GM18907 (cell line): Measurements from ENCODE around the gene LPP.
A peak's percentile ranks its signal among the peaks of the same experiment; 100 is the strongest.

ENCODE experiments used
- ATAC-seq: cut with Tn5 transposase; IDR thresholded peaks from one replicate; pipeline ENCODE4 v1.9.1; 2021; ENCODE audit warnings: mild to moderate bottlenecking, moderate library complexity; ENCODE audit not compliant: unreplicated experiment

Gene LPP

DNA sequence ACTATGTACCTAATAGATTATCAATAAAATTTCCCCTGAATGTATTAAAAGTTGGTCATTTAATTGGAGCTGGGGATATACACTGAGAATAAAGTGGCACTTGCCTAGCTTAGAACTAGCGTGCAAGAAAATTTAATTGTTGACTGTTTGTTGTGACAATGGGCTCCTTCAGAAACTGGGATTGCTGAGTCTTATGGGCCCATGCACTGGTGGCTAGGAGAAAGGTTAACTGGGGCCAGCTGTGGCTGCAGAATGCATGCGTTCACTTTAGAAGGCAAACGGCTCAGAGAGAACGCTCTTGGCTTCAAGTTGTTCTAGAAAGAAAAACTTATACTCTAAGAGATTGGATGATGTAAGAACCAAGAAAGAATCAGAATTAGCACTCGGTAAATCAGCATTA is 18.7 kb upstream of the LPP start:
- ATAC-seq, result no peak

GRCh38 chr3:188137051-188137450 is 16.9 kb upstream of the LPP start:
- ATAC-seq, result no peak

GRCh38 chr3:188139466-188139865 is 14.5 kb upstream of the LPP start:
- ATAC-seq, result peak; percentile 41

DNA sequence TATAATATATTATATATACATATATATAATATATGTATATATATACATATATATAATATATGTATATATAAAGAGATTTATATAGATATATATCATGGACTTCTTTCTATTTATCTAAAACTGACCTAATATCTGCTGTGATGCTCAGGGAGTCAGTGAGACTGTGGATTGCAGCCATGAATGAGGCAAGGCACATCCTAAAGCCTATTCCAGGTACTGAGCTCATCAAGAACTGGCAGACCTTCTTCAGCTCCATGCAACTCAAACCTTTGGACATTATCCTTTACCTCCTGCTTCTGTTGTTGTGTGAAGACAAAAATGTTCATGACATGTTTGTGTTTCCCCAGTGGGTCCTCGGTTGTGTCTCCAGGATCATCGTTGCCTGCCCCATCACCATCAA is 7.7 kb upstream of the LPP start:
- no peak for ATAC-seq

- ATAC-seq, result no peak
Measured at GRCh38 chr3:188147782-188148181, 6.2 kb upstream of the LPP start.

DNA sequence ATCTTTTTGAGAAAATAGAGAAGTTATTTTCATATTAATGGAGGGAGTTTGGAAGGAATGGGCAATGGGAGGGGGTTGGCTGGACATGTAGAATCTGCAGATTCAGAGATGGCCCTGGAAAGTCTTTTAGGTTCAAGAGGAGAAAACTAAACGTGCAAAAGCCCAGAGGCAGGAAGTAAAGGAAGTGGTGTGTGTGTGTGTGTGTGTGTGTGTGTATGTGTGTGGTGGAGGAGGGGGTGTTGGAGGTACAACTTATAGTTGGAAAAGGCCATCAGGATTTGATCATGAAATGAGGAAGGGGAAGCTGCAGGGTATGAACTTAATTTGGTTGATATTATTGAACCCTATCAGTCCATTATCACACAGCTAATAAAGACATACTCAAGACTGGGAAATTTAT is 5.6 kb upstream of the LPP start:
- ATAC-seq, result no peak

DNA sequence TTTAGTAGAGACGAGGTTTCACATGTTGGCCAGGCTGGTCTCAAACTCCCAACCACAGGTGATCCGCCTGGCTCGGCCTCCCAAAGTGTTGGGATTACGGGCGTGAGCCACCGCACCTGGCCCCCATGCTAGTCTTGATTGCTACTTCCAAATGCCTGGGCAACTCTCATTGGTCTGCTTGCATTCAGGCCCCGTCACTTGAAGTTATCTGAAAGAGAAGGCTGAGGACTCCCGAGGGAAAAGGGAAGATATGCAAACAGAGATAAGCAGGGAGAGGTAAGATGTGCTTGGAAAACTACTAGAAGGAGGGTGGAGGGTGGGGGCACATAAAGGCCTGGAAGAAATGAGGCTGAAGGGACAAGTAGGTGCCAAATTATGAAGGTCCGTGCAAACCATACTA is 4.4 kb upstream of the LPP start:
- no peak for ATAC-seq

DNA sequence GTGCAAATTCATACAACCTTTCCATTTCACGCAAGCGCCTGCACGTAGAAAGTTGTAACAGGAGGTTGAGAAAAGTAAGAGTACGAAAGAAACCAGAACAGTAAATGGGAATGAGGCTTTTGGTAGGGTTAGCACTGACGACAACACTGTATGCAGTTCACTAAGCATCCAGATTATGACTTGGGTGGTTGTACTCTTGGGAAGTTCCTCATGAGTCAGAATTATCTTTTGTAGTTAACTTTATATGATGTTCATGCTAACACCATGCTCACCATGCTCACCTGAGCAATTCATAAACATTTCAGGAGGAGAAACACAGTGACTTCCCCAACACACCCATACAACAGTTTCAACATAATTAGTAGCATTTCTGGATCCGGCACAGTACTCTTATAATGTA is 3.0 kb upstream of the LPP start:
- ATAC-seq, result no peak

DNA sequence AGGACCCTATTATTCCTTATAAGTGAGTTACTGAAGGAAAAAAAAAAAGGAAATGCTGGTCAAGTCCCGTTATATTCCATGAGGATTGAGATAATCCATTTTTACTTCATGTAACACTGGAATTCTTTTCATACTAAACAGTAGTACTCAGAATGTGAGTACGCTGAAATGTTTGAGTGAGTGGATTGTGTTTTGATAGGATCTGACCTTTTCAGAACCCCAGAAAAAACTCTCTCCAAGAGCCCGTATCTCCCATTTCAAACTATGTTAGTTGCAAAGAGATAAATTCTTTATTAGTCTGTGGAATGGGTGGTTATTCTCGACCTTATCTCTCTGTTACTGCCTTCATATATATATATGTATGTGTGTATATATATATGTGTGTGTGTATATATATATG is 2.5 kb upstream of the LPP start:
- ATAC-seq, result no peak

GRCh38 chr3:188152660-188153436 is 1.1 kb upstream of the LPP start:
- ATAC-seq, result no peak

DNA sequence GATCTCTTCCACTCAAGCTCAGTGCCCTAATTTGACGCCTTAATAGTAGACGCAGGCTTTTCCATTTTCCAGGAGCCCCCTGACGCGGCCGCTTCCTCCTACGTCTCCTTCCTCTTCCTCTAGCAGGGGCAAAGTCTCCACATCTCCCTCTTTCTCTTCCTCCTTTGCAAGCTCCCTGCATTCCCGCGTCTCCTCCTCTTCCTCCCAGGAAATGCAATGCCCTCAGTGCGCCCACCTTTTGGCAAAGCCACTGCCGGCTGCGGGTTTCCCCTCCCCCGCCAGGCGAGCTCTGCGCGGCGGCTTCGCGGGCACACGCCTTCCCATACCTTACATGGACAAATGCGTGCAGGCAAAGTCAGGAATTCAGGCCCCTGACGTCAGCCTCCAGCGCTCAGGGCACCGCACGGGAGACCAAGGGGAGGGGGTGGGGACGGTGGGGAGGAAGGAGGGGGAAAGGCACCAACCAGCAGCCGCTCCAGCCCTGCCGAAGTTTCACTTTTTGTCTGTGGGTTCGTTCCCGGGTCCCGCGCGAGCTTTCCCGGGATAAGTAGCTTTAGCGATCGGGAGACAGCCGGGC is 432 bp upstream of the LPP start:
- peak; percentile 11 for ATAC-seq

DNA sequence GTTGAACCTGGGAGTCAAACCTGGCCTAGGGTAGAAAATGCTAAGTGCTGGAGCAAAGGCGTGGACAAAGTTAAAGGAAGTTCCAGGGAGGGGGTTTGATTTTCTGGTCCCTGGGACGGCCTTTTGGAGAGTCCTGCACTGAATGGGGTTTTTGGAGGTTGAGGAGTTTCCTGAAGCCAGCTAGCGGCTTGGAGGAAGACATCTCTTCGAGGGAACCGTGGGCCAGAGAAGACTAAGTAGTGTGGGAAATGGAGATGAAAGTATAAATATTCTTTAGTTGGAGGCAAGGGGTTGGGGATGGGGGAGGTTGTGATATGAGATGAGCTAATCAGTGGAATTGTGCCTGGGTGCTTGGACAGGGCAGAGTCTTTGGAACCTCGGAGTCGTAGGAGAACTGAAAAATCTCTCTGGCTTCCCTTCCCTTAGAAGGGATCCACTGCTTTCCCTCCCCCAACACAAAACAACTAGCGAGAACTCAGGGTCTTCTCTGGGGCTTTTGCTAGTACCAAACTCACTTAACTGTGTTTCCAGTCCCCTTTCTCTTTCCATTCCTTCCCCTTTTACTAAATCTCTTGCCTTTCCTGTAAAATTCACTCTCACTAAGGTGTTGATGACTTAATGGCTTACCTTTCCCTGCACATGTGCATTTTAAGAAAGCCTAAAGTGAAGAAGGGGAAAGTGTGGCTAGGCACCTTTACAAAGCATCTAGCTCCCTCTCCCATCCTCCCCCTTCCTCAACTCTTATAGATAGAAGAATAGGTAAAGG is 1.0 kb downstream of the LPP start:
- ATAC-seq, result no peak

- ATAC-seq, result no peak
Measured at GRCh38 chr3:188156056-188156455, 2.1 kb downstream of the LPP start.

GRCh38 chr3:188157407-188157806 is 3.5 kb downstream of the LPP start:
- no peak for ATAC-seq

DNA sequence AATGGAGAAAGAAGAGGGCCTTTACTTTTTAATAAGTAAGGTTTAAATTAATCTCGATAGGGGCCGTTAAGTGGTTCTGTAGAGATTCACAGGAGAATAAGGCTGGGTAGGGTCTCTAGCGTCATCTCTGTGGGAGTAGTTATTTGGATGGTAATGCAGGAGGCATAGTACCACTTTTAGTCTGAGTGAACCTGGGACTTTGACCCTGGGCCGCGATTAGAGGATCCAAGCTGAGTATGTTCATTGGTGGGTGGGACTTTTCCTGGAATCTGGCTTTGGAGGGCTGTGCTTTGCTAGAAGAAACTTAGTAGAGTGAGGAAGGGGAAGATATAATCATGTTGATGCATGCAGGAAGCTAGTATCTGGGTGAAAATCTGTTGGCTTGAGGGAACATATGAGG is 4.0 kb downstream of the LPP start:
- ATAC-seq, result no peak

- no peak for ATAC-seq
Measured at GRCh38 chr3:188158731-188159310, 4.9 kb downstream of the LPP start.

DNA sequence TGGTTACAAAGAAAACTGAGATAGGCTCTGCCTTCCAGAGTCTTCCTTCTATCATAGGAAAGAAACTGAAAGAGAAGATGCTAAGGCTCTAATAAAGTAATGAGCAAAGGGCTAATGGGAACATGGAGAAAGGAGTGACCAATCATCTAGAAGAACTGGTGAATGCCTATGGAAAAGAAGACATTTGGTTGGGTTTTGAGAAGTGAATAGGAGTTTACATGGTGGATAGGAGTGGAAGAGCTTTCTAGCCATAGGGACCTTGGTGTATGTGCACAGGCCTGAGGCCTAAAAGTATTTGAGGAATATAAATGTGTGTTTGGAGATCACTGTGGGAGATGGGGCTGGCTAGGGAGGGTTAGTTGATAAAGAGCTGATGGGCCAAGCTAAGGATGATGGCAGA is 6.8 kb downstream of the LPP start:
- no peak for ATAC-seq

- ATAC-seq, result no peak
Measured at GRCh38 chr3:188164248-188164687, 10.3 kb downstream of the LPP start.

DNA sequence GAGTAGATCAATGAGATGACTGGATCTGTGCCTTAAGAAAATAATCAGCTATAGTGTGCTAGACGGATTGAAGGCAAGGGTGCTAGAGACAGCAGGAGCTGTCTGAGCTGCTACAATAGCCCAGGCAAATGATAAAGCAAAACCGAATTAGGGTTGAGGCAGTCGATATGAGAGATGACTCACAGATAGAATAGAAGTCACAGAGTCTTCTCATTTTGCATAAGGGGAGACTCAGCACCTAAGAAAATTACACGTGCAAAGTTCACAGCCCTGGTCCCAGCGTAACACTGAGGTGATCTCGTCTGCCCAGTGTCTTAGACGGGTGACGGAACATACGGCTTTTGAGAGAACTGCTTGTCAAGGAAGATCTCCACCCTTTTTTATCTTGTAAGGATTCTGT is 11.6 kb downstream of the LPP start:
- ATAC-seq, result no peak

- ATAC-seq, result no peak
Measured at GRCh38 chr3:188166441-188166840, 12.5 kb downstream of the LPP start.

- ATAC-seq, result no peak
Measured at GRCh38 chr3:188168186-188168585, 14.2 kb downstream of the LPP start.

GRCh38 chr3:188168648-188169047 is 14.7 kb downstream of the LPP start:
- ATAC-seq, result no peak
